Putamen (tissue), 1 donor: Measurements from ENCODE around the gene NDUFB10.
"Not testable (repeated sequence)": the region's sequence is repeated elsewhere in the genome, so short reads cannot be mapped to it uniquely, and the experiment has no call there.

Experiments used
- DNase-seq: peaks from one replicate; pipeline ENCODE4 v3.0.0-alpha.2; 2016; ENCODE audit warnings: low spot score

Gene NDUFB10

DNA sequence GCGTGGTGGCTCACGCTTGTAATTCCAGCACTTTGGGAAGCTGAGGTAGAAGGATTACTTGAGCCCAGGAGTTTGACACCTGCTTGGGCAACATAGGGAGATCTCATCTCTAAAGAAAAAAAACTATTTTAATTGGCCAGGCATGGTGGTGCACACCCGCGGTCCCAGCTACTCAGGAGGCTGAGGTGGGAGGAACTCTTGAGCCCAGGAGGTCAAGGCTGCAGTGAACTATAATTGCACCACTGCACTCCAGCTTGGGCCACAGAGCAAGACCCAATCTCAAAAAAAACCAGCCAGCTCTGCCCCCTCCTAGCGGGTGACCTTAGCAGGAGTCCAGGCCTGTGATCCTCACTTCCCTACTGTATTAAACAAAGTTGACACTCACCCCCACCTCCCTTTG lies 35.2 kb upstream of the NDUFB10 start:
- DNase-seq: no peak

DNA sequence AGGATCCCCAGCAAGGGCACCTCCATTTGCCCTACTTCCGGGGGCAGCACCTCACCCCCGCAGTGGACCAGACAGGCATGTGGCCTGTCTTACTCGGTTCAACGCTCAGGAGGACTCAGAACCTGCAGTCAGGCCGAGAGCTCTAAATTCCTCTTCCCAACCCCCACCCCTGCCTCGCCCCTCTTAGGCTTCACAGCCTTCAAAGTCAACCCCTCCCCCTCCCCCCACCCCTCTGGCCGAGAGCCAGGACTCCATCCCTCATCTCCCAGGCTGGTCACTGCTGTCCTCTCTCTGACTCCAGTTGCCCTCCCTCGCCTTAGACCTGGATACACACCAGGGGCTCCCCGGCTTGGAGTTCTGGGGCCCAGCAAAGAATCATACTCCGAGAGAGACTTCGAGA lies 33.1 kb upstream of the NDUFB10 start:
- DNase-seq: no peak

DNA sequence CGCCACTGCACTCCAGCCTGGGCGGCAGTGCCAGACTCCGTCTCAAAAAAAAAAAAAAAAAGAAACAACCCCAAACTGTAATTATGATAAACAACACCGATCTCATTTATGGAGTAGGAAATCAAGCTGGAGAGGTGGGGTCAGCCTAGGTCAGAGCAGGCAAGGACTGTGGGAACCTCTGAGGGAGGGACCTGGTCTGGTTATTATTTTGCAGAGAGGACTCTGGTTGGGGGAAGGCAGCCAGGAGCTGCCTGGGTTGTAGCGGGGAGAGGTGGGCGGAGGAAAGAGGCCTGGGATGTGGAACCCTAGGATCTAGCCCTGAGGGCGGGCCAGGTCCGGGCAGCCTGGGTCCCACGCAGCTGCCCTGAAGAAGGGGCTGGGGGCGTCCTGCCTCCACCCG lies 30.2 kb upstream of the NDUFB10 start:
- no peak for DNase-seq

DNA sequence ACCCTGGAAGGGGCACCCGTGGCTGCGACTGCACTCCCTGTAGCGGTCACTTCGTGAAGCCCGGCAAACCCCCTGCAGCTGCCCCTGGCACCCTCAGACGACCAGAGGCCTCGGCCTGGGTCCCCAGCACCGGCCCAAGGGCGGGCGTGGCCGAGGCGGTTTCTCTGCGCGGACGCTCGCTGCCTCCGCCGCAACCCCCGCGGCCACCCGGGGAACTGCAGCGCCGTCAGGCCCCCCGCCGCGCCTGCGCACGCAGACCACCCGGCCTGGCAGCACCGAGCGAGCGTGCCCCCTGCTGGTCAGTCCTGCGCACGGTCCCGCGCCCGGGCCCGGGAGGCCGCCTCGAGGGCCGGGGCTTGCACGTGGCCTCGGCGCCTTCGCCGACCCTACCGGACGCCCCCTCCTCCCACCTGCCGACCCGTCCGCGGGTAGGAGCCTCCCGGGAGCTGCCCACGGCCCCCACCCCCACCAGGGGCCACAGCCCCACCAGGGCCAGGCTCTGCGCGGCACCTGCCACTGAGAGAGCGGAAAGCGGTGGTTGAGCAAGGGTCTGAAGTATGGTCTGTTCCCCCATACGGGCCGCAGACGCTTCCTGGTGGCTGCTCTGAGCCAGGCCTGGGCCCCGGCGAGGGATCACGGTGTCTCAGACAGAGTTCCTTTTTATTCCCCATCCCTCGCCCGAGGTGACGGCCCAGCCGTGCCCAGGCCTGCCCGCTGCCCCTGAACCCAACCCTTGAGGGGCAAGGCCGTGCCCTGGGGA lies 29.6 kb upstream of the NDUFB10 start:
- DNase-seq: peak; percentile 76

DNA sequence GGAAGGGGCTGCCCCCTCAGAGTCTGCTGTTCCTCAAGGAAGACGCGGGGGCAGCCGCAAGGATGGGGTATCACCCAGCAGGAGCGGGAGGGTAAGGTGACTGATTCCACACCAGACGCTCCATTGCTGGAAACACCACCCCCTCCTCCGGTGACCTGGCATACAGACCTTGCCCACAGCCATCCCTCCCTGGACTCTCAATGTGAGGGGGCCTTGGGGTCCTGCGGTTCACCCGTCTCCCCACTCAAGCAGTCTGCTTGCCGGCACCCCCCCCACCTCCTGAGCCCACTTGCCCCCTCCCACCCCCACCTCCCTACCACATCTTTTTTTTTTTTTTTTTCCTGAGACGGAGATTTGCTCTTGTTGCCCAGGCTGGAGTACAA lies 29.0 kb upstream of the NDUFB10 start:
- no peak for DNase-seq

DNA sequence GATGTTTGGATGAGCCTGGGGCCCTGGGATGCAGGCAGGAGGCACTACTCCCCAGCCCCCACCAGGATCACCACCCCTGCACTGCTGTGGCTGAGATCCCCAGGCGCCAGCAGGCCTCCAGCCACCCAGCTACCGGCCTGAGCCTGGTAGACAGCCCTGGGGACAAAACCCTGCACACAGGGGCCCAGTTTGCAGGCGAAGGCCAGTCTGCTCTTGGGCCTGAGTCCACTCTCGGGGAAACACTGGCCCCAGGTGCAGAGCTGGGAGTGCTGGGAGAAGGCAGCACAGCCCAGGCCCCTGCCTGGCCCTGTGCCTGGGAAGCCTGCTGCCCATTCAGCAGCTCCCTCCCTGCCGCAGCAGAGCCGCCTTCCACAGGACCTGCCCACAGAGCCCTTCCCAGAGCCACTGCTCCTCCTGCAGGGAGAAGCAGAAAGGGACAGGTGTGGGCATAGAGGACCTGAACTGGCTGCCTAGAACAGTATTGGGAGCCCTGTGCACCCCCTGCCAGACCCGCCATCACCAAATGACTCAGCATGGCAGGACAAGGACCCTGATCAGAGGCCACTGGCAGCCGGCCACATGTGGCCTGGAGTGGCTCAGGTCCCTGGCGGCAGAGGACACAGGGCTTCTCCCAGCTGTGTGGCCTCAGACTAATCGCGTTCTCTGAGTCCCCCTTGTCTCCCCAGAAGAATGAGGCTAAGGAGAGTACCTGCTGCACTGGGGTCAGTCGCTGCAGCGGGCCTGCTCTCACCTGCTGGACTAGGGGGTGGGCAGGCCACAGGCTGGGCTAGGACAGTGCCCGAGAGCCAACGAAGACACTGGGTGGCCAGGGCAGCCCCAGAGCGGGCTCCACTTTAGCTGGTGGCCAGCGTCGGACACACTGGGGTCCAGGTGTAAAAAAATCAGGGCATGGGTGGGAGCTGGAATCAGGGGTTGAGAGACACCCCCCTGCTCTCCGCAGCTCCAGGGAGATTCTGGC lies 27.0 kb upstream of the NDUFB10 start:
- DNase-seq: no peak

DNA sequence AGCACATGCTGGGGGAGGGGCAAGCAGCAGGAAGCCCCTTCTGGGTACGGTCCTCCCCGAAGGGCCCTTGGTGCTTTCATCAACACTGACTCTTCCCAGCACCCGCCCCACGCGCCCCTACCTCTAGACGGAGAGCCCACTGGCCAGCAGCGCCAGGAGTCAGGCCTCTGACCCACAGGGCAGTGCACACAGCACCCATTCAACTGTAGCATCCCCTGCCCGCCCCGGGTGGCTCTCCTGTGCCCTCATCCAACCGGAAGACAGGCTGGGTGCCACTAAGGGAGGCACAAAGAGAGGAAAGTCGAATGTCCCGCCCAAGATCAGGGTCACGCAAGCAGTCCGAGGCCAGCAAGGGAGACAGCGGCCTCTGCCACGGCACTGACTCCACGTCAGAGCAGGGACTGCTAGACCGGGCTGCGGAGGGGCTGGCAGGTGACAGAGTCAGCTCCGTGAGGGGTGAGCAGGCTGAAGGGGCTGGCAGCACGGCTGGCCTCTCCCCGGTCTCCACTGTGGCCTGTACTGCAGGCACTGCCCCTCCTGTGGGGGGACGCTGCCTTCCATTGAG lies 26.2 kb upstream of the NDUFB10 start:
- DNase-seq: no peak

DNA sequence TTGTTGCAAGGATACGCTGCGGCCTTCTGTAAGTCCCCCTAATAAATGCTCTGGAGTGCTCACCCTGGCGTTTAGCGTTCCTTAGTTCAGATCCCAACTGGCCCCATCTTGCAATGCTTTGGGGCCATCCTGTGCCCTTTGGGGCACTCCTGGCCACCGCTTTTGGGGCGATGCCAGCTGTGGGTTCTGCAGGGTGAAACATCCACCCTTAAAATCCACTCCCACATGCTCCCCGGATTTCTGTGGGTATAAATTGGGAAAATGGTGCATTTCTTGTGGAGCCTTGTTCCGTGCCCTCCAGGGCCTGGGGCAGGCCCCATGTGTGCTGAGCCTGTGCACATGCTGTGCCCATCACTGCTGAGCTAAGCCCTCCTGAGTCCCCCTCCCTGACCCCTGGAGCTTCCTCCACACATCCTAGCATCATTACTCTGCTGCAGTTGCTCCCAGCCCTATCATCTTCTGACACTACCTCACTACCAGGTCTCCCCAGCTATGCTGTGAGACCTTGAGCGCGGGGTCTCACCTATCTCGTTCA lies 22.3 kb upstream of the NDUFB10 start:
- DNase-seq: no peak

DNA sequence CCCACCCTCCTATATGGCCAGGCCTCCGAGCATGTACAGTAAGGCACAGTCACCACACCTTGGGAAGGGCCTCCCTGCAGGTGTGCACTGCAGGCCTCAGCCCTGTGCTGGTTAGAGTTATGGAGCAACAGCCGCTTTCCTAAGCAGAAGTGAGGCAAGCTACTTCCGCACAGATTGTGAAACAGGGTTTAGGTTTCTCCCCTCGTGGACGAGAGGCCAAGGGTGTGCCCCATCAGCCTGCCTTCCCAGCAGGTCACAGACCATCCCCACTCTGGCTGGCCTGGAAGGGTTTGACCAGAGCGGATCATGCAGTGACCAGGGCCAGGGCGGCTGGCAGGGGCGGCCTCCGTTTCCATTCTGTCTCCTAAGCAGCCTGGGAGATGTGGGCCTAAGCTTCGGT lies 21.0 kb upstream of the NDUFB10 start:
- DNase-seq: no peak

DNA sequence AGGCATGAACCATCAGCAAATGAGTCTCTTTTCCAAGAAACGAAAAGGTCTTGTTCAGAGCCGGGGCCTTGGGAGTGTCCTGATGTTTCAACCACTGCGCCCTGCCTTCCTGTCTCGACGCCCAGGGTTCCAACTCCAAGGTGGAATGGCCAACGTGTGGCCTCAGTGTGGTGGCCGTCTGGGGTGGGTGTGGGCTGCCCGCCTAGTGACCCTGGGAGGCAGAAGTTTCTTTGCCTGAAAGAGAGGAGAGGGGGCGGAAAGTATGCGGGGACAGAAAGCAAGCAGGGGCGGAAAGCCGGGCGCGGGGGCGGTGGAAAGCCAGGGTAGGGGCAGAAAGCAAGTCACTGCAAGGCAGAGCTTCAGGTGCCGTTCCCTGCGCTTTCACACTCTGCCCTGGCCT lies 20.4 kb upstream of the NDUFB10 start:
- DNase-seq: no peak

DNA sequence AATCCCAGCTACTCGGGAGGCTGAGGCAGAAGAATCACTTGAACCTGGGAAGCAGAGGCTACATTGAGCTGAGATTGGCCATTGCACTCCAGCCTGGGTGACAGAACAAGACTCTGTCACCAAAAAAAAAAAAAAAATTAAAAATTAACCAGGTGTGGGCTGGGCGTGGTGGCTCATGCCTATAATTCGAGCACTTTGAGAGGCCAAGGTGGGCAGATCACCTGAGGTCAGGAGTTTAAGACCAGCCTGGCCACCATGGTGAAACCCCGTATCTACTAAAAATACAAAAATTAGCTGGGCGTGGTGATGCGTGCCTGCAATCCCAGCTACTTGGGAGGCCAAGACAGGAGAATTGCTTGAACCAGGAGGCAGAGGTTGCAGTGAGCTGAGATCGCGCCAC lies 19.5 kb upstream of the NDUFB10 start:
- DNase-seq: not testable (repeated sequence)

DNA sequence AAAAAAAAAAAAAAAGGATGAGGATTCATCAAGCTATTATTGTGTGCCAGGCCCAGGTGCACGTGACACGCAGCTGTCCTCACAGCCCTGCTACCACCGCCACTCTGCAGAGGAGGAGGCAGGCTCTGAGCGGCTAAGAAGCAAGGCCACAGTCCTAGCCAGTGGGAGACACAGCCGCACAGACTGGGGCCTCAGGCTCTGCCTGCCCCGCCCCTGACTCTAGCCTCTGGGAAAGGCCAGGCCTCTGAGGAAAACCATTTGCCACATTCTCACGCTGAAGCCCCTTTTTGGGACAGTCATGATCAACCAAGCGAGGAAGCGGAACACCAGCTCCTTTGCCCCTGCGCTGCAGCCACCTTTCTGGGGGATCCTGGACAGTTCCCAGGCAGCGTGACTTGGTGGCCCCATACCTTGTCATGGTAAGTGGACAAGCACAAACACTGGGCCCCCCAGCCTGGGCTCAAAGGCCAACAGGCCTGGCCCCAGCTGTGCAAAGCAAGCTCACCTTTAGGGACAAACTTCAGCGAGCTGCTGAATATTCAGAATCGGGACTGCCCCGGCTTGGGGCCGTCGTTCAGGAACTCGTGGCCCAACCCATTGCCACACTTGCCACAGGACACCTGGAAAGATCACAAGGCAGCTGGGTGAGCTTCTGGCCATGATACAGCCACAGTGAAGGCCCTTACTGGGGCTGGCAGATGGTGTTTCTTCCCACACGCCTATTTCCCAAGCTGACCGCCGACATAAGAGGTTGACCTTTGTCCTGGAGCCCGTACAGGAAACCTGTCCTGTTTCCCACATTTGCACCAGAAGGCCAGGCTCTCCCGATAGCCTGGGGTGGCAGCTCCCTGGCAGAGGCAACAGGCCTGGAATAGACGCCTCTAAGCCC lies 18.8 kb upstream of the NDUFB10 start:
- no peak for DNase-seq

DNA sequence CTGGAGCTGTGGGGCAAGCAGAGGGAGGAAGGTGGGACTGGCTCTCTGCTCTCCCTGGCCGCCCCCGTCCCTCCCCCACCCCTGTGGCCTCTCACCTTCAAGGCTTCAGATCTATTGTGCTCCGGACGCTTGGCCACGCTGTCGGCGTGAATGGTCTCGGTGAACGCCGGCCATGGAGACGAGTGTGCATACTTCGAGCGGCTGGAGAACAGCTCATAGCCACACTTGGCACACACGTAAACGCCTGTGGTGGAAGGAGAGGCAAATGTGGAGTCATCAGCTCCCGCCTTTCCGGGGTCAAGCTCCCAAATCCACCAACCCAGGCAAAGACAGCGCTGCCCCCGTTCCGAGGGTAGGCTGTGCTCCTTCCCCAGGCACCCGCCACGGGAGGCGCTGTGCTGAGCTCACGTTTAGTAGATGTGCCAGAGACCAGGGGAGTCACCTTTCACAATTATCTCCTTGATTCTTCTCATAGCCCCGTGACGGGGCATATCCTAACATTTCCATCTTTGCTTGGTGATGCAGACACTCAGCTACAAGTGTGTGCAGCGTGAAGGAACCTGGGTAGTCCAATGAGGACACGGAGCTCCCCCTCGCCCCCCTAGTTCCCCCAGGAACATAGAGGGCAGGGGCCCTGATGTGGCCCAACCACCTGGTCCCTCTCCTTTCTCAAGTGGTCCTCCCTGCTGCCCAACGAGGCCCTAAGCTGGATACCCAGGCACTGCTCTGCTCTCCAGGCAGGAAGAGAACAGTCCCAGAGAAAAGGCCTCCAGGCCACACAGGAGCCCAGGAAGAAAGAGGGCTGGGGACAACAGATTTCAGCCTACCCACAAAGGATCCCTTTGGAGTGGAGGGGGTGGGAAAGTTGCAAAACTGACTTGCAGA lies 17.9 kb upstream of the NDUFB10 start:
- DNase-seq: no peak

DNA sequence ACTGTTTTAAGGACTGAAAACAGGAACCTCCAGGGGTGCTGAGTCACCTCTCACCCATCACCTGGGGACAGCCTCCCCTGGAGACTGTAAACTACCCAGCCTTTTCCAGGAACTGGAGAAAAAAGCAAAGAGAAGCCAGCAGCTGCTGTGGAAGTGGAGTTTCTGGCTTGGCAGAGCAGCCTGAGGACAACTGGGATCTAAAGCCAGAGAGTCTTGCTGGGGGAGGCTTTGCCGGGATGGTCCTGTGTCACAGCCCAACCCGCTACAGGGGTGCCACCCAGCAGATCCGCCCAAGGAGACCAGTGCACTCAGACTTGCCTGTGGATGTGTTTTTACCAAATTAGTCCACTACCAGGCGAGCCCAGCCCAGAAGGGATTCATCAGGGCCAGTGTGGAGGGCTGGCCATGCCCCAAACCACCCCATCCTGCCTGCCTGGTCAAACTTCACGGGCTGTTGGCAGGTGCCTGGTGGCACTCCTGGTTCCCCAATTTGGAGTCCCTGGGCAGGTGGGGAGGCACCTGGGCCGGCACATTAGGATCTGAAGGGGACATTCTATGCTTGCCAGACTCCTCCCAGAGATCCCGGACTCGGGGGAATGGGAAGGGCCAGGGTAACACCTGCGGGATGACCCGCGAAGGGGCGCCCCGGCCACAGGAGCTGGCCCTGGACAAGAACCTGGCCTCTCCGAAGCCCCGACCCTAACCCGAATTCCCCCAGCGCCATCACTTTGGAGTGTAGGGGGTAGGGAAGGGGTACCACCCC lies 17.1 kb upstream of the NDUFB10 start:
- DNase-seq: no peak

DNA sequence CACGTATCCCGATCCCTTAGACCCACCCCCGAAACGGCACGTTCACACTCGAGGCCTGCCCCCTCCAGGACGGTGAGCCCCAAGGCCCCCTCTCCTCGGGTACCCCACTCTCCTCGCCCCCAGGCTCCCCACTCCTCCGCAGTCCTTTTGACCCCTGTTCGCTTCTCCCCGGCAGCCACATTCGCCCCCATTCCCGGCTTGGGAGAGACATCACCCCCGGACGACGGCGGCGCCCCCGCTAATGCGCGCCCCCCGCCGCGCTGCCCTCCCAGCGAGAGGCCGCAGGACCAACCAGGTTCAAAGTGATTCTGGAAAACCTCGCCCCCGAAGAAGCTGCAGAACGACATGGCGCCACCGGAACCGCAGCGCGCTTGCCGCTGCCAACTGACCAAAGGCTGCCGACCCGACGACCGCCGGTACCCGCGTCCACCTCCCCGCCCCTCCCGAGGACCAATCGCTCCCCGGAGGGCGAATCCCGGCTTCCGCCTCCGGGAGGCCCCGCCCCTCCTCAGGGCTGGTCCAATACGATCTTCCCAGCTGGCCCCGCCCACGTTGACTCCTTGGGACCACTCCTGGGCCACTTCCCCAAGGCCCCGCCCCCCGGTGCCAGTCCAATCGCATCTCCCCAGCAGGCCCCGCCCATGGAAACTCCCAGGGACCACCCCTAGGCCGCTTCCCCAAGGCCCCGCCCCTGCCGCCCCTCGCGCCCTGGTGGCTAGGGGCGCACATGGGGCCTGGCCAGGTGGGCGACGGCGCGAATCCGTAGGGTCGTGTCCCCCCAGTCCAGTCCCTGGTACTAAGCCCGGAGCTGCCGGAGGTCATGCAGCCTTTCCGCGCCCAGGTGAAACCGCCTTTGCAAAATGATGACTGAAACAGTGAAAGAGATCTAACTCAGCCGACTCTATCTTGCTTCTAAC lies 16.3 kb upstream of the NDUFB10 start, which contains the start of gene MSRB1:
Gene MSRB1, minus strand, starts transcription at position 390 of the 917 bp plus-strand sequence. Its CDS starts 43 bp downstream, at position 347.
- peak; percentile 99 for DNase-seq

DNA sequence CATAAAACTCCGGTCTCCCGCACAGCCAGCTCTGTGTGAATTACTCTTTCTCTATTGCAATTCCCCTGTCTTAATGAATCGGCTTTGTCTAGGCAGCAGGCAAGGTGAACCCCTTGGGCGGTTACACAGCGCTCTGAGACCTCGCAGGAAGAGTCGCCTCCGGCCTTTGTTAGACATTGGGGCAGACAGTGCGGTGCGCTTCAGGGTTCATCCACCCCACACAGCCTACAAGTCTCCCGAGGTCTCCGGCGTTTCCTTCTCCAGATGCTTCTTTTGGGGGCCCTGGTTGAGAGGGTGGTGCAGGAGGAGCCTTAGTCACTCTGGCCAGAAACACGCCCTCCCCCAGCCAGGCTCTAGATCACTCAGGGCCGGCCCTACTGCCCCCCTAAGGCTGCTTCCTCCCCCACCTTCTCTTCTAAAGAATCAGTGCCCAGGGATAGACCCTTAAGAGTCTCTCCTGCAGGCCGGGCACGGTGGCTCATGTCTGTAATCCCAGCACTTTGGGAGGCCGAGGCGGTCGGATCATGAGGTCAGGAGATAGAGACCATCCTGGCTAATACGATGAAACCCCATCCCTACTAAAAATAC lies 14.6 kb upstream of the NDUFB10 start:
- DNase-seq: no peak

DNA sequence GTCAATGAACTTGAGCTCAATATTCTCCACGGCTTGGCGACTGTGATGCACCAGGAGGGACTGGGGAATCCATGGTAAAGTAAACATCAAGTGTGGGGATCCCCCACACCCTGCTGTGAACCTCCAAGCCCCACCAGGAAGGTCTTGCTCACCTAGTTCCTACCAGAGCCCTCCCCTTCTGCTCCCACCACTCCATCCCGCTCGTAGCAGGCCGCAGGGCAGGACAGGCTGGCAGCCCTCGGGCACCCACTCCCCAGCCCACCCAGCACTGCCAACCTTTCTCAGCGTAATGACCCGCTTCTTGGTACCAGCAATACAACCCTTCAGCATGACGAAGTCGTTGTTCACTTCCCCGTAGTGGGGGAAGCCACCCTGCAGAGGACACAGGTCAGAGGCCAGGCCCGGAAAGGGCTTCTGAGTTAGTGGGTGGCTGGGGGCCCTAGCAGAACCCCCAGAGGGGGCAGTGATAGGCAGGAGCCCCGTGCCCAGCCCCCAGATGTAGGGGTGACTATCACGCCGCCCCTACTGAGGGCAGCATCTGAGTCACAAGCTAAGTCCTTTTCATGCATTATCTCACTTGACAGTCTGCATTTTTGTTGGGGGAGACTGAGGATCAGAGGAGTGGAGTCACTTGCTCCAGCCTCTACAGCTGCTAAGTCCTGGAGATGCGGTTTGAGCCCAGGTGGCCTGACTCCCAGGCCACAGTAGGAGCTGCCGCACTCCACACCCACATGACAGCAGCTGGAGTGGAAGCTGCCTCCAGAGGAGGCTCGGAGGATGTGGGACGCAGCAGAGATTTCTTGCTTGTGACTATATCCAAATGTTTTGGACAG lies 13.6 kb upstream of the NDUFB10 start:
- no peak for DNase-seq
